H1 (cell line): ENCODE measurements around the gene MGAT5. TPM values are rescaled to one million over a fixed set of nuclear protein-coding genes. Genes with fewer than 3 reads are reported as not detected.

ENCODE experiments used
- CTCF ChIA-PET: fragments of 300-600 bp; sonication (Branson Sonifier 250); formaldehyde crosslinking; loops from one replicate; lab custom pipeline; 2021; ENCODE audit not compliant: partially characterized antibody; lab: Charles Lee
- POLR2A ChIA-PET: fragments of 300-600 bp; sonication (Branson Sonifier 250); formaldehyde crosslinking; loops from one replicate; lab custom pipeline; 2021; ENCODE audit warnings: inconsistent platforms; ENCODE audit not compliant: partially characterized antibody; lab: Charles Lee
- DNase-seq, 2 experiments: peaks; one replicate each; pipeline versions ENCODE4 v3.0.0 to v3.0.0-alpha.2; 2010 to 2022; ENCODE audit warnings: low spot score in 2 of 2, low read depth in 1 of 2, mixed read lengths in 1 of 2
- FAIRE-seq: peaks from 2 replicates; lab custom pipeline; 2011; peaks lifted over from hg19 to GRCh38; lab: Jason Lieb, UNC
- H2AFZ ChIP-seq: 2 replicates; pipeline ENCODE4 v1.8.1; 2012; ENCODE audit warnings: low read length, inconsistent platforms
- H2AK5ac ChIP-seq: 2 replicates; pipeline ENCODE4 v1.6.1; 2013; ENCODE audit warnings: low read depth, low read length
- H2BK120ac ChIP-seq: replicated peaks from 2 replicates; pipeline ENCODE3; 2013; ENCODE audit warnings: low read depth, low read length, inconsistent platforms
- H2BK12ac ChIP-seq: 2 replicates; pipeline ENCODE4 v1.6.1; 2013; ENCODE audit warnings: low read depth, low read length
- H2BK15ac ChIP-seq: 2 replicates; pipeline ENCODE4 v1.6.1; 2013; ENCODE audit warnings: low read length
- H2BK20ac ChIP-seq: 2 replicates; pipeline ENCODE4 v1.6.1; 2013; ENCODE audit warnings: low read length
- H2BK5ac ChIP-seq: 2 replicates; pipeline ENCODE4 v1.6.1; 2013; ENCODE audit warnings: low read depth, low read length
- H3K14ac ChIP-seq: 2 replicates; pipeline ENCODE4 v1.6.1; 2013; ENCODE audit warnings: inconsistent platforms; ENCODE audit not compliant: insufficient read length
- H3K18ac ChIP-seq: 2 replicates; pipeline ENCODE4 v1.6.1; 2013; ENCODE audit warnings: low read length; ENCODE audit errors: extremely low read depth
- H3K23ac ChIP-seq: 2 replicates; pipeline ENCODE4 v1.6.1; 2013; ENCODE audit warnings: inconsistent platforms; ENCODE audit not compliant: insufficient read length
- H3K23me2 ChIP-seq: 2 replicates; pipeline ENCODE4 v1.6.1; 2013; ENCODE audit warnings: low read depth, low read length
- H3K27ac ChIP-seq: 2 replicates; pipeline ENCODE4 v1.6.1; 2011; ENCODE audit warnings: low read depth, low read length, inconsistent platforms
- H3K27me3 ChIP-seq, 4 experiments: replicated peaks in 1 of 4; 1 replicate in 1 of 4; 2 replicates in 3 of 4; pipeline versions ENCODE4 v1.6.1 to v1.8.1; 2011 to 2013; ENCODE audit warnings: low read length in 3 of 4, mild to moderate bottlenecking in 3 of 4, inconsistent platforms in 2 of 4, mixed read lengths in 2 of 4, moderate library complexity in 1 of 4; ENCODE audit not compliant: control insufficient read depth in 3 of 4, insufficient read depth in 3 of 4; ENCODE audit errors: extremely low read depth in 1 of 4
- H3K36me3 ChIP-seq, 4 experiments: 2 replicates each; pipeline versions ENCODE4 v1.6.1 to v1.8.1; 2011 to 2013; ENCODE audit warnings: mild to moderate bottlenecking in 4 of 4, low read length in 3 of 4, moderate library complexity in 2 of 4, control low read depth in 1 of 4, inconsistent platforms in 1 of 4; ENCODE audit not compliant: insufficient read depth in 4 of 4, control insufficient read depth in 2 of 4
- H3K4ac ChIP-seq: replicated peaks from 2 replicates; pipeline ENCODE3; 2013; ENCODE audit warnings: low read length, low read depth, mixed read lengths, inconsistent platforms; ENCODE audit not compliant: insufficient read length
- H3K4me1 ChIP-seq, 4 experiments: replicated peaks in 1 of 4; 1 replicate in 1 of 4; 2 replicates in 3 of 4; pipeline versions ENCODE4 v1.6.1 to v1.8.1; 2011 to 2013; ENCODE audit warnings: low read length in 3 of 4, inconsistent platforms in 2 of 4, mixed read lengths in 1 of 4; ENCODE audit not compliant: insufficient read depth in 4 of 4, control insufficient read depth in 3 of 4
- H3K4me2 ChIP-seq, 2 experiments: 2 replicates each; pipeline versions ENCODE4 v1.6.1 to v1.8.1; 2011 to 2013; ENCODE audit warnings: low read depth in 2 of 2, low read length in 2 of 2, control low read depth in 1 of 2, inconsistent platforms in 1 of 2, mild to moderate bottlenecking in 1 of 2; ENCODE audit not compliant: insufficient read depth in 1 of 2
- H3K4me3 ChIP-seq, 4 experiments: fragments of 200-600, 300-600 bp in 1 of 4; sonication (generic), shearing (Covaris generic), sonication (Bioruptor Twin) in 1 of 4; 2 replicates each; pipeline versions ENCODE4 v1.5.1 to v1.8.1; 2011 to 2016; ENCODE audit warnings: low read length in 4 of 4, low read depth in 3 of 4, control low read depth in 2 of 4, inconsistent platforms in 2 of 4, mild to moderate bottlenecking in 2 of 4, mixed read lengths in 1 of 4, moderate library complexity in 1 of 4; ENCODE audit not compliant: insufficient read depth in 2 of 4; ENCODE audit errors: extremely low read depth in 1 of 4
- H3K56ac ChIP-seq: replicated peaks from 2 replicates; pipeline ENCODE3; 2013; ENCODE audit warnings: low read depth, mild to moderate bottlenecking, mixed read lengths, low read length, inconsistent platforms; ENCODE audit not compliant: insufficient read length
- H3K79me1 ChIP-seq: 2 replicates; pipeline ENCODE4 v1.6.1; 2013; ENCODE audit warnings: low read depth, low read length, control low read depth
- H3K79me2 ChIP-seq, 2 experiments: 2 replicates each; pipeline versions ENCODE4 v1.6.1 to v1.8.1; 2012 to 2013; ENCODE audit warnings: low read length in 2 of 2, mild to moderate bottlenecking in 2 of 2, inconsistent platforms in 1 of 2; ENCODE audit not compliant: insufficient read depth in 2 of 2, control insufficient read depth in 1 of 2
- H3K9ac ChIP-seq, 4 experiments: replicated peaks in 1 of 4; 1 replicate in 1 of 4; 2 replicates in 3 of 4; pipeline versions ENCODE4 v1.6.1 to v1.8.1; 2011 to 2013; ENCODE audit warnings: low read depth in 3 of 4, low read length in 3 of 4, control low read depth in 2 of 4, mild to moderate bottlenecking in 2 of 4, moderate library complexity in 2 of 4, inconsistent platforms in 1 of 4; ENCODE audit errors: extremely low read depth in 1 of 4
- H3K9me3 ChIP-seq, 2 experiments: 2 replicates each; pipeline versions ENCODE4 v1.6.1 to v1.8.1; 2012 to 2013; ENCODE audit warnings: mild to moderate bottlenecking in 2 of 2, moderate library complexity in 2 of 2, control low read depth in 1 of 2, inconsistent platforms in 1 of 2, low read depth in 1 of 2, low read length in 1 of 2, mixed read lengths in 1 of 2; ENCODE audit not compliant: insufficient read depth in 2 of 2
- H4K20me1 ChIP-seq, 2 experiments: replicated peaks in 1 of 2; 2 replicates each; pipeline versions ENCODE3 to v1.8.1; 2011 to 2013; ENCODE audit warnings: inconsistent platforms in 2 of 2, low read length in 2 of 2, mild to moderate bottlenecking in 1 of 2; ENCODE audit not compliant: insufficient read depth in 2 of 2, control insufficient read depth in 1 of 2
- H4K5ac ChIP-seq: 2 replicates; pipeline ENCODE4 v1.6.1; 2013; ENCODE audit warnings: low read length, low read depth, mixed read lengths, inconsistent platforms; ENCODE audit not compliant: insufficient read length
- H4K8ac ChIP-seq: 2 replicates; pipeline ENCODE4 v1.8.0; 2013; ENCODE audit warnings: mild to moderate bottlenecking, moderate library complexity, low read length, inconsistent platforms; ENCODE audit not compliant: insufficient read depth; ENCODE audit errors: extremely low read depth
- H4K91ac ChIP-seq: replicated peaks from 2 replicates; pipeline ENCODE3; 2013; ENCODE audit warnings: low read length, mixed read lengths, inconsistent platforms; ENCODE audit not compliant: insufficient read length
- BRCA1 ChIP-seq: IDR thresholded peaks from 2 replicates; pipeline ENCODE4 v1.6.1; 2012; ENCODE audit warnings: low read depth, low read length, improper control_type of control experiment
- JUND ChIP-seq: IDR thresholded peaks from 2 replicates; pipeline ENCODE4 v1.6.1; 2011; ENCODE audit warnings: mild to moderate bottlenecking, improper control_type of control experiment, low read length
- KDM4A ChIP-seq: IDR thresholded peaks from one replicate; pipeline ENCODE4 v1.7.1; 2012; ENCODE audit warnings: low read depth, mild to moderate bottlenecking, moderate library complexity, low read length, inconsistent platforms; ENCODE audit not compliant: severe bottlenecking
- RBBP5 ChIP-seq: IDR thresholded peaks from 2 replicates; pipeline ENCODE4 v1.7.1; 2012; ENCODE audit warnings: low read depth, mild to moderate bottlenecking, inconsistent platforms, low read length, moderate library complexity, borderline replicate concordance
- RFX5 ChIP-seq: IDR thresholded peaks from 2 replicates; pipeline ENCODE4 v1.6.1; 2011; ENCODE audit warnings: low read depth, low read length, improper control_type of control experiment, borderline replicate concordance
- RXRA ChIP-seq: IDR thresholded peaks from 2 replicates; pipeline ENCODE4 v1.6.1; 2011; ENCODE audit warnings: low read depth, mild to moderate bottlenecking, low read length, moderate library complexity; ENCODE audit not compliant: insufficient read depth
- SP4 ChIP-seq: IDR thresholded peaks from 2 replicates; pipeline ENCODE4 v1.6.1; 2012; ENCODE audit warnings: low read length, inconsistent platforms
- WGBS, 2 experiments: shearing (Covaris generic) in 1 of 2; methylation state at CpG; one replicate each; pipeline versions ENCODE4 v1.1.6 to v1.1.7; 2013 to 2015; ENCODE audit warnings: low lambda C conversion rate in 2 of 2, mixed read lengths in 2 of 2, inconsistent platforms in 1 of 2, low coverage in 1 of 2, missing lambda C conversion rate in 1 of 2; ENCODE audit not compliant: insufficient replicate concordance in 2 of 2, insufficient coverage in 1 of 2, insufficient read length in 1 of 2; ENCODE audit errors: extremely low coverage in 1 of 2, missing lambda C conversion rate in 1 of 2; 5-methylcytosine and 5-hydroxymethylcytosine counted together
- polyA plus RNA-seq, 7 experiments: library from polyadenylated mRNA; depleted of rRNA in 3 of 7; stranded (reverse) in 5 of 7; unstranded in 2 of 7; fragments of >200 nt in 5 of 7; fragments of 200-250 nt in 2 of 7; gene quantifications; 1 replicate in 5 of 7; 2 replicates in 1 of 7; 4 replicates in 1 of 7; pipeline versions ENCODE4 v1.2.1 to v1.2.3, GENCODE V29; 2011 to 2013; ENCODE audit warnings: missing spikeins in 2 of 7, mixed read lengths in 2 of 7
- total RNA-seq: library from RNA; stranded (reverse); fragmentation: NEBNext Ultra II Directional; extraction: Animal tissue kit (Norgen Biotek cat#: 25700); gene quantifications from 2 replicates; pipeline ENCODE4 v1.2.1, GENCODE V29; 2021

MGAT5 gene
- total and polyA plus RNA-seq, 2 of the 8 experiments (the other 6 are each of a cell fraction or from before 2014, with no cell fraction given), result 11.2 to 49.2 TPM

DNA sequence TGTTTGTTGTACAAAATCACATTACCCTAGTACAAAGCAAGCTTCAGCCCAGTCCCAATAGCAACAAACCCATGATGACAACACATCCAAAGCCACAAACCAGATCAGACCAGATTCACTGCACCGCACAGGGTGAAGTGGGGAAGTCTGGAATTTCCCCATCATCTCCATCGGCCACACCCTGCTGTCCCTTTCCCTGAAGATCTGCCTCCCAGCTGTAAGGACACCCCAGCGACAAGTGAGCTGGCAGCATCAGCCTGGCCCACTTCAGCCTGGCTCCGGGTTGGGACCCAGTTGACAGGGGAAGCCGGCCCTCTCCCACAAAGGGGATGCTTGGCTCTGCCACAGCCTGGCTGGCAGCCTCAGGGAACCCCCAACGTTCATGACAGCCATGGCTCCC is 207.6 kb downstream of the MGAT5 start:
- Histone ChIP-seq H3K9me3 (no peaks in the 10 kb centered on the region), H3K14ac (no peak overlapping the region), H2BK15ac (no peak overlapping the region), H3K79me1 (no peaks in the 10 kb centered on the region), H4K91ac (no peak overlapping the region), H3K56ac (no peak overlapping the region), H3K4me2 (no peak overlapping the region), H3K4me1 (peaks cover 0 to 4% (median 0%) of the 10 kb centered on the region in 4 experiments; a peak in 3 of 7 replicates), H3K9ac (no peak overlapping the region), H3K4me3 (no peak overlapping the region), H3K27me3 (no peaks in the 10 kb centered on the region), H2BK120ac (no peak overlapping the region), H2AK5ac (no peak overlapping the region), H3K18ac (no peak overlapping the region), H3K79me2 (no peaks in the 10 kb centered on the region), H3K23me2 (no peaks in the 10 kb centered on the region), H3K4ac (no peak overlapping the region), H4K8ac (no peak overlapping the region), H3K27ac (no peak overlapping the region), H2BK12ac (no peak overlapping the region), H4K20me1 (no peaks in the 10 kb centered on the region), H2BK20ac (no peak overlapping the region), H2BK5ac (no peak overlapping the region), H4K5ac (no peak overlapping the region), H3K23ac (no peak overlapping the region), H2AFZ (no peak overlapping the region), H3K36me3 (no peaks in the 10 kb centered on the region)
- ChIA-PET POLR2A (no interaction called here), CTCF (interaction anchor here (0.6 to 3.4 kb wide), 26 partner anchors 8 to 468 kb away, joined by 3 to 55 read pairs (median 4); no protein-coding TSS in a partner anchor)
- TF ChIP-seq BRCA1 (no peak), SP4 (no peak), RXRA (no peak), KDM4A (no peak), RBBP5 (no peak), JUND (no peak), RFX5 (peak; percentile 69; the same call in 1 of the 2 replicates)
- DNase-seq (no peak), FAIRE-seq (no peak)
- 88% methylated on average over 6 of the region's 6 CpGs; no CpG with 5 or more reads in 1 of the 2 experiments for WGBS, 2 experiments
